Fibroblast of skin of back (primary cell): ENCODE measurements around the gene BNC2. TPM values are rescaled to one million over a fixed set of nuclear protein-coding genes. Genes with fewer than 3 reads are reported as not detected.
"Not testable (repeated sequence)": the region's sequence is repeated elsewhere in the genome, so short reads cannot be mapped to it uniquely, and the experiment has no call there.

Experiments used
- DNase-seq: peaks from one replicate; pipeline ENCODE4 v3.0.0-alpha.2; 2013
- polyA plus RNA-seq, 2 experiments: library from polyadenylated mRNA; unstranded; fragments of 120-200 nt; gene quantifications; one replicate each; pipeline ENCODE4 v1.2.1, GENCODE V29; 2013; ENCODE audit not compliant: insufficient read length in 2 of 2

BNC2 gene
- 6.3 TPM for polyA plus RNA-seq (2013, experiment 1 of 2; ENCODE audit: insufficient read length)
- polyA plus RNA-seq (2013, experiment 2 of 2; ENCODE audit: insufficient read length), result 5.6 TPM

- DNase-seq, result peak; percentile 63
These were observed at the start of gene BNC2 for GRCh38 chr9:16870596-16871335. Gene BNC2, minus strand, starts transcription at chr9:16870670. Its CDS starts 22 bp downstream, at chr9:16870648.

- no peak for DNase-seq
These were observed 48.5 kb upstream of the BNC2 start for GRCh38 chr9:16918920-16919319.

- no peak for DNase-seq
These were observed 44.8 kb upstream of the BNC2 start for GRCh38 chr9:16915126-16915831.

- peak; percentile 25 for DNase-seq
These were observed 41.7 kb upstream of the BNC2 start for GRCh38 chr9:16912197-16912596.

GRCh38 chr9:16908206-16908605 lies 37.7 kb upstream of the BNC2 start:
- DNase-seq, result not testable (repeated sequence)

GRCh38 chr9:16904655-16905054 lies 34.2 kb upstream of the BNC2 start:
- no peak for DNase-seq

- DNase-seq, result no peak
These were observed 31.1 kb upstream of the BNC2 start for GRCh38 chr9:16901590-16901989.

- DNase-seq, result no peak
These were observed 29.1 kb upstream of the BNC2 start for GRCh38 chr9:16899606-16900005.

- DNase-seq, result no peak
These were observed 28.0 kb upstream of the BNC2 start for GRCh38 chr9:16898464-16898863.

- no peak for DNase-seq
These were observed 18.1 kb upstream of the BNC2 start for GRCh38 chr9:16888594-16888993.

- DNase-seq, result no peak
These were observed 15.5 kb upstream of the BNC2 start for GRCh38 chr9:16885931-16886330.

- DNase-seq, result no peak
These were observed 14.6 kb upstream of the BNC2 start for GRCh38 chr9:16884952-16885513.

- DNase-seq, result no peak
These were observed 13.9 kb upstream of the BNC2 start for GRCh38 chr9:16884373-16884772.

- no peak for DNase-seq
These were observed 13.1 kb upstream of the BNC2 start for GRCh38 chr9:16883586-16883985.

GRCh38 chr9:16882440-16882839 lies 12.0 kb upstream of the BNC2 start:
- DNase-seq, result not testable (repeated sequence)

- no peak for DNase-seq
These were observed 8.9 kb upstream of the BNC2 start for GRCh38 chr9:16879416-16879815.

- DNase-seq, result no peak
These were observed 6.8 kb upstream of the BNC2 start for GRCh38 chr9:16877256-16877655.

GRCh38 chr9:16873126-16873802 lies 2.8 kb upstream of the BNC2 start:
- DNase-seq, result peak; percentile 32

GRCh38 chr9:16871336-16872151 lies 1.1 kb upstream of the BNC2 start:
- peak; percentile 89 for DNase-seq

- DNase-seq, result peak; percentile 33
These were observed 431 bp downstream of the BNC2 start for GRCh38 chr9:16869882-16870595.

- DNase-seq, result peak; percentile 27
These were observed 1.2 kb downstream of the BNC2 start for GRCh38 chr9:16869131-16869881.
